ENCODE results near the gene OXLD1.

The OXLD1 gene

GRCh38 chr17:81695211-81695610 is 28.8 kb upstream of the OXLD1 start:
- no peak overlapping the region for H3K4me3 ChIP-seq (ENCODE audit: low read depth, low read length)
- H3K27ac ChIP-seq, result no peak overlapping the region
- TF ChIP-seq CTCF (IDR thresholded peaks at IDR 0.05; ENCODE audit: low read depth, low read length, missing control alignments), result no peak
- DNase-seq, result no peak
- in situ Hi-C loops (cut with HindIII; ENCODE audit: low pct_ligation_motif_present, low sequenced_read_pairs), result no loop called here
- H3K27me3 ChIP-seq (replicated peaks), result no peaks in the 10 kb centered on the region
- peaks cover 97% of the 10 kb centered on the region for H3K36me3 ChIP-seq (replicated peaks)

- no peak overlapping the region for H3K27ac ChIP-seq
- no peak for DNase-seq
- peaks cover 97% of the 10 kb centered on the region for H3K36me3 ChIP-seq (replicated peaks)
- TF ChIP-seq CTCF (IDR thresholded peaks at IDR 0.05; ENCODE audit: low read depth, low read length, missing control alignments), result no peak
- no peaks in the 10 kb centered on the region for H3K27me3 ChIP-seq (replicated peaks)
- in situ Hi-C loops (cut with HindIII; ENCODE audit: low pct_ligation_motif_present, low sequenced_read_pairs), result no loop called here
- no peak overlapping the region for H3K4me3 ChIP-seq (ENCODE audit: low read depth, low read length)
Measured at GRCh38 chr17:81694810-81695209, 28.4 kb upstream of the OXLD1 start.

GRCh38 chr17:81693509-81694210 is 27.3 kb upstream of the OXLD1 start:
- peak; percentile 16 for TF ChIP-seq CTCF (IDR thresholded peaks at IDR 0.05; ENCODE audit: low read depth, low read length, missing control alignments)
- no peak overlapping the region for H3K27ac ChIP-seq
- no peak for DNase-seq
- no peaks in the 10 kb centered on the region for H3K27me3 ChIP-seq (replicated peaks)
- no peak overlapping the region for H3K4me3 ChIP-seq (ENCODE audit: low read depth, low read length)
- in situ Hi-C loops (cut with HindIII; ENCODE audit: low pct_ligation_motif_present, low sequenced_read_pairs), result no loop called here
- H3K36me3 ChIP-seq (replicated peaks), result peaks cover 96% of the 10 kb centered on the region

GRCh38 chr17:81691608-81692007 is 25.2 kb upstream of the OXLD1 start:
- Histone ChIP-seq H3K36me3 (replicated peaks) (peaks cover 94% of the 10 kb centered on the region), H3K27ac (no peak overlapping the region), H3K27me3 (replicated peaks) (no peaks in the 10 kb centered on the region), H3K4me3 (ENCODE audit: low read depth, low read length) (no peak overlapping the region)
- no peak for DNase-seq
- in situ Hi-C loops (cut with HindIII; ENCODE audit: low pct_ligation_motif_present, low sequenced_read_pairs), result no loop called here
- no peak for TF ChIP-seq CTCF (IDR thresholded peaks at IDR 0.05; ENCODE audit: low read depth, low read length, missing control alignments)

- peaks cover 93% of the 10 kb centered on the region for H3K36me3 ChIP-seq (replicated peaks)
- in situ Hi-C loops (cut with HindIII; ENCODE audit: low pct_ligation_motif_present, low sequenced_read_pairs), result no loop called here
Measured at GRCh38 chr17:81691196-81691595, 24.8 kb upstream of the OXLD1 start.

More at GRCh38 chr17:81691196-81691595, 24.8 kb upstream of the OXLD1 start:
- no peaks in the 10 kb centered on the region for H3K27me3 ChIP-seq (replicated peaks)
- H3K4me3 ChIP-seq (ENCODE audit: low read depth, low read length), result no peak overlapping the region
- TF ChIP-seq CTCF (IDR thresholded peaks at IDR 0.05; ENCODE audit: low read depth, low read length, missing control alignments), result no peak
- DNase-seq, result no peak
- H3K27ac ChIP-seq, result no peak overlapping the region
